ENCODE data around the gene INPP5D. TPM values are rescaled to one million over a fixed set of nuclear protein-coding genes. Genes with fewer than 3 reads are reported as not detected.

INPP5D gene
- total RNA-seq, 3 donors from 2014 or later = 18.4 to 20.3 (median 20.0) TPM

- no peaks in the 10 kb centered on the region for H3K27me3 ChIP-seq
- TF ChIP-seq POLR2AphosphoS5 (IDR thresholded peaks at IDR 0.05) = no peak
- TF ChIP-seq POLR2A (IDR thresholded peaks at IDR 0.05) = no peak
- TF ChIP-seq CTCF (IDR thresholded peaks at IDR 0.05) = no peak
- DNase-seq (ENCODE audit: low spot score in 2 of 2) = peak in 1 of 2 donors; percentile 20
- intact Hi-C loops (cut with DNase I; ENCODE audit: low total_unique reads) = no loop called here
- no peak overlapping the region for H3K4me3 ChIP-seq
- no peaks in the 10 kb centered on the region for H3K4me1 ChIP-seq
- no peaks in the 10 kb centered on the region for H3K36me3 ChIP-seq
- H3K9me3 ChIP-seq = no peaks in the 10 kb centered on the region
- peak overlapping the region in 1 of 2 donors; percentile 63 for H3K27ac ChIP-seq
Measured at GRCh38 chr2:233081731-233082221, 21.6 kb downstream of the INPP5D start.

- Histone ChIP-seq H3K27me3 (no peaks in the 10 kb centered on the region), H3K27ac (peak overlapping the region; percentile 29 to 82), H3K4me3 (no peak overlapping the region), H3K36me3 (no peaks in the 10 kb centered on the region), H3K9me3 (no peaks in the 10 kb centered on the region), H3K4me1 (no peaks in the 10 kb centered on the region)
- intact Hi-C loops (cut with DNase I; ENCODE audit: low total_unique reads) = no loop called here
- DNase-seq (ENCODE audit: low spot score in 2 of 2) = peak in 1 of 2 donors; percentile 24
- no peak for TF ChIP-seq POLR2A (IDR thresholded peaks at IDR 0.05)
- no peak for TF ChIP-seq POLR2AphosphoS5 (IDR thresholded peaks at IDR 0.05)
- no peak for TF ChIP-seq CTCF (IDR thresholded peaks at IDR 0.05)
Measured at GRCh38 chr2:233082222-233082930, 22.2 kb downstream of the INPP5D start.

GRCh38 chr2:233082931-233083755, 23.0 kb downstream of the INPP5D start:
- peak overlapping the region; percentile 29 to 82 for H3K27ac ChIP-seq
- no peaks in the 10 kb centered on the region for H3K4me1 ChIP-seq
- TF ChIP-seq CTCF (IDR thresholded peaks at IDR 0.05) (no peak), POLR2AphosphoS5 (IDR thresholded peaks at IDR 0.05) (no peak), POLR2A (IDR thresholded peaks at IDR 0.05) (no peak)

GRCh38 chr2:233083782-233084181, 23.6 kb downstream of the INPP5D start:
- intact Hi-C loops (cut with DNase I; ENCODE audit: low total_unique reads) = no loop called here
- H3K9me3 ChIP-seq = no peaks in the 10 kb centered on the region
- H3K36me3 ChIP-seq = no peaks in the 10 kb centered on the region
- no peak for TF ChIP-seq POLR2A (IDR thresholded peaks at IDR 0.05)
- no peak for TF ChIP-seq POLR2AphosphoS5 (IDR thresholded peaks at IDR 0.05)
- TF ChIP-seq CTCF (IDR thresholded peaks at IDR 0.05) = no peak
- no peaks in the 10 kb centered on the region for H3K27me3 ChIP-seq
- H3K4me1 ChIP-seq = no peaks in the 10 kb centered on the region
- H3K27ac ChIP-seq = peak overlapping the region; percentile 29 to 82
- H3K4me3 ChIP-seq = no peak overlapping the region
- DNase-seq (ENCODE audit: low spot score in 2 of 2) = no peak

More at GRCh38 chr2:233082931-233083755, 23.0 kb downstream of the INPP5D start:
- Histone ChIP-seq H3K27me3 (no peaks in the 10 kb centered on the region), H3K36me3 (no peaks in the 10 kb centered on the region), H3K4me3 (no peak overlapping the region), H3K9me3 (no peaks in the 10 kb centered on the region)
- intact Hi-C loops (cut with DNase I; ENCODE audit: low total_unique reads) = no loop called here
- DNase-seq (ENCODE audit: low spot score in 2 of 2) = peak in 1 of 2 donors; percentile 27

- intact Hi-C loops (cut with DNase I; ENCODE audit: low total_unique reads) = no loop called here
- peak in 2 of 3 donors; percentile 48 to 51 for TF ChIP-seq POLR2AphosphoS5 (IDR thresholded peaks at IDR 0.05)
- TF ChIP-seq POLR2A (IDR thresholded peaks at IDR 0.05) = no peak
- no peak for TF ChIP-seq CTCF (IDR thresholded peaks at IDR 0.05)
- Histone ChIP-seq H3K4me3 (no peak overlapping the region), H3K9me3 (no peaks in the 10 kb centered on the region), H3K36me3 (no peaks in the 10 kb centered on the region), H3K27me3 (no peaks in the 10 kb centered on the region), H3K27ac (peak overlapping the region; percentile 29 to 82), H3K4me1 (no peaks in the 10 kb centered on the region)
- peak; percentile 43 to 49 for DNase-seq (ENCODE audit: low spot score in 2 of 2)
Measured at GRCh38 chr2:233084488-233084887, 24.3 kb downstream of the INPP5D start.
